Heart left ventricle (tissue), 16 donors: ENCODE measurements around the gene MRPL20. TPM values are rescaled to one million over a fixed set of nuclear protein-coding genes. Genes with fewer than 3 reads are reported as not detected.
A peak's percentile ranks its signal among the peaks of the same experiment; 100 is the strongest.

Experiments used
- ATAC-seq, 4 donors: fragments of 200-7000 bp; cut with Tn5 transposase; one replicate each; pipeline ENCODE4 v1.9.1; 2020 to 2022; ENCODE audit warnings: moderate library complexity in 4 of 4, mild to moderate bottlenecking in 3 of 4, moderate number of reproducible peaks in 1 of 4
- DNase-seq, 5 donors: peaks; one replicate each; pipeline ENCODE4 v3.0.0-alpha.2; 2020
- H3K27ac ChIP-seq, 12 donors: fragments of 200-600 bp; sonication (generic) in 4 of 12; one replicate each; pipeline versions ENCODE4 v1.5.0 to v1.8.0; 2016 to 2022; ENCODE audit warnings: mild to moderate bottlenecking in 2 of 12
- H3K27me3 ChIP-seq, 9 donors: fragments of 200-600 bp; sonication (generic) in 2 of 9; one replicate each; pipeline versions ENCODE4 v1.5.1 to v1.8.0; 2016 to 2022; ENCODE audit warnings: mild to moderate bottlenecking in 3 of 9
- H3K36me3 ChIP-seq, 9 donors: fragments of 200-600 bp; sonication (generic) in 2 of 9; one replicate each; pipeline versions ENCODE4 v1.5.0 to v1.8.0; 2018 to 2022; ENCODE audit warnings: mild to moderate bottlenecking in 2 of 9
- H3K4me1 ChIP-seq, 12 donors: fragments of 200-600 bp; sonication (generic) in 4 of 12; one replicate each; pipeline versions ENCODE4 v1.5.0 to v1.8.0; 2016 to 2022; ENCODE audit warnings: mild to moderate bottlenecking in 3 of 12
- H3K4me3 ChIP-seq, 12 donors: fragments of 200-600 bp; sonication (generic) in 4 of 12; one replicate each; pipeline versions ENCODE4 v1.5.0 to v1.8.0; 2017 to 2022; ENCODE audit warnings: mild to moderate bottlenecking in 9 of 12, moderate library complexity in 4 of 12
- H3K9me3 ChIP-seq, 12 donors: fragments of 200-600 bp; sonication (generic) in 4 of 12; one replicate each; pipeline versions ENCODE4 v1.5.0 to v1.8.0; 2016 to 2022; ENCODE audit warnings: mild to moderate bottlenecking in 1 of 12
- POLR2A ChIP-seq, 2 donors: fragments of 450-650 bp; IDR thresholded peaks; one replicate each; pipeline ENCODE4 v1.6.1; 2017; ENCODE audit warnings: antibody characterized with exemption in 2 of 2, mild to moderate bottlenecking in 2 of 2, moderate library complexity in 2 of 2
- WGBS, 4 donors: extraction: QIAGEN DNeasy Blood & Tissue Kit in 2 of 4; methylation state at CpG; one replicate each; pipeline versions ENCODE4 v1.1.5 to v1.1.7; 2013 to 2018; 5-methylcytosine and 5-hydroxymethylcytosine counted together
- intact Hi-C, 10 donors: fragments of 100-400 bp; cut with DNase I; formaldehyde crosslinking; loops; one replicate each; pipeline versions ENCODE4 v1.11.1 to v1.14.2; 2022
- polyA plus RNA-seq, 2 donors: library from polyadenylated mRNA; stranded (reverse); fragments of 200-250 nt; gene quantifications; one replicate each; pipeline ENCODE4 v1.2.3, GENCODE V29; 2013
- total RNA-seq, 9 donors: library from RNA; depleted of rRNA in 2 of 9; stranded (reverse); fragments of >200 nt in 2 of 9; fragmentation: NEBNext Ultra II Directional in 3 of 9; extraction: Animal tissue kit (Norgen Biotek cat#: 25700) in 3 of 9; gene quantifications; one replicate each; pipeline versions ENCODE4 v1.1.0 to v1.2.4, GENCODE V29; 2016 to 2023
- TF ChIP-seq, protein P1 (sequence below), 12 donors: fragments of 200-600 bp; sonication (generic) in 4 of 12; IDR thresholded peaks; one replicate each; pipeline versions ENCODE4 v1.5.0 to v1.8.0; 2018 to 2022; ENCODE audit warnings: antibody characterized with exemption in 12 of 12, mild to moderate bottlenecking in 5 of 12
- donor health status: ischemic (EF 13 %, LVEDD 7.1; RV severe dilation, severe dysfunction).
- donor health status: healthy with polysubstance abuse.
- donor health status: DM: no; HTN: yes; CAD: no.
- donor health status: DM: no; HTN: no; CAD: no.
- donor health status: ischemic (EF 25% LVEDD 6.9; RV normal size, moderate dysfunction).
- donor health status: ischemic (EF 25% LVEDD 5.7; RV mildly dilated, moderate dysfunction).
- donor health status: healthy.
- donor health status: DM: yes; HTN: yes; CAD: no.
- donor health status: ischemic (EF 35%, LVEDD 5.7; RV mildly dilated, moderate dysfunction).
- donor health status: nonischemic (EF 11% LVEDD 7.7; RV severe dilation, severe dysfunction).
- donor health status: DM: yes; HTN: yes; CAD: no.
- donor health status: PGD.
- donor health status: ischemic (EF 29% LVEDD 5.4; RV normal size, mild dysfunction).
- donor health status: nonischemic (EF 23%, LVEDD 6.1; RV moderate dilation, normal function).

The MRPL20 gene
- total and polyA plus RNA-seq, 11 donors, result 112 to 238 (median 141) TPM

DNA sequence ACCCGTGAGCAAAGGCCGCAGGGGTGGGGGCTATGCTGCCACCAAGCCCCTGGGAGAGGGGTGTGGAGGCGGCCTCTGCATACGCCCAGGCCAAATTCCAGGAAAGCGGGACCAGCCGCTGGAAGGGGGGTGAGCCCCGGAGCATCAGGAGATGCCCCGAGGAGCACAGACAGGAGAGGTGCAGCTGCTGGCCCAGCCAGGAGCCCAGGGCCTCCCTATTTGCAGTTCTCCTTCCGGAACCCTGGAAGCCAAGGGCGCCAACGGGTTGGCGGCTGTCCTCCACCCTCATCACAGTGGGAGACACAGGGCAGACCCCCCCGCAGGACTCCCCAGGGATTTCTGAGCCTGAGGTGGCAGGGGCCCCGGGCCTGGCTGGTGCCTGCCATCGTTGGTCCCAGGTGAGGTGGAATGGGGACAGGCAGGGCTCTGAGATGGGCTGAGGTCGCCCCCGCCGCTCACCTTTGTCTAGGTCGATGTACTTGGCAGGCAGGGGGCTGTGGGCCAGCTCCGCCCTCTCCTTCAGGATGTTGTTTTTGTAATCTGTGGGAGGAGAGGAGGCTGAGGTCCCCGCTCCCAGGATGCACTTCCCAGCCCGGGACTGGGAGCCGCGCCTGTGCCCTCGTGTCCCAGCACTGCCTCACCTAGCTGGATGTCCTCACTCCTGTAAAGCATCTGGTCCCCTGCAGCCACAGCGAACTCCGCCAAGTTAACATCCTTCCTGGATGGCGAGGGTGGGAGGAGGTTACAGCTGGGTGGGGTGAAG is 53.5 kb downstream of the MRPL20 start:
- DNase-seq, result no peak
- ATAC-seq, result no peak
- Histone ChIP-seq H3K4me3 (peak overlapping the region in 3 of 12 donors; percentile 6 to 80 (median 7)), H3K36me3 (peaks cover 0 to 24% (median 0%) of the 10 kb centered on the region in 9 donors), H3K27ac (peak overlapping the region in 2 of 12 donors; percentile 48 to 66), H3K9me3 (no peaks in the 10 kb centered on the region), H3K27me3 (peaks cover 4 to 52% (median 22%) of the 10 kb centered on the region in 9 donors), H3K4me1 (peaks cover 0 to 57% (median 33%) of the 10 kb centered on the region in 12 donors)
- TF ChIP-seq, protein P1, sequence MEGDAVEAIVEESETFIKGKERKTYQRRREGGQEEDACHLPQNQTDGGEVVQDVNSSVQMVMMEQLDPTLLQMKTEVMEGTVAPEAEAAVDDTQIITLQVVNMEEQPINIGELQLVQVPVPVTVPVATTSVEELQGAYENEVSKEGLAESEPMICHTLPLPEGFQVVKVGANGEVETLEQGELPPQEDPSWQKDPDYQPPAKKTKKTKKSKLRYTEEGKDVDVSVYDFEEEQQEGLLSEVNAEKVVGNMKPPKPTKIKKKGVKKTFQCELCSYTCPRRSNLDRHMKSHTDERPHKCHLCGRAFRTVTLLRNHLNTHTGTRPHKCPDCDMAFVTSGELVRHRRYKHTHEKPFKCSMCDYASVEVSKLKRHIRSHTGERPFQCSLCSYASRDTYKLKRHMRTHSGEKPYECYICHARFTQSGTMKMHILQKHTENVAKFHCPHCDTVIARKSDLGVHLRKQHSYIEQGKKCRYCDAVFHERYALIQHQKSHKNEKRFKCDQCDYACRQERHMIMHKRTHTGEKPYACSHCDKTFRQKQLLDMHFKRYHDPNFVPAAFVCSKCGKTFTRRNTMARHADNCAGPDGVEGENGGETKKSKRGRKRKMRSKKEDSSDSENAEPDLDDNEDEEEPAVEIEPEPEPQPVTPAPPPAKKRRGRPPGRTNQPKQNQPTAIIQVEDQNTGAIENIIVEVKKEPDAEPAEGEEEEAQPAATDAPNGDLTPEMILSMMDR (IDR thresholded peaks at IDR 0.05), result no peak
- TF ChIP-seq POLR2A (IDR thresholded peaks at IDR 0.05), result no peak
- WGBS, 4 donors, result 28 to 44% (median 41%) methylated on average over 14 to 28 of the region's 28 CpGs
- intact Hi-C loops, result no loop called here

DNA sequence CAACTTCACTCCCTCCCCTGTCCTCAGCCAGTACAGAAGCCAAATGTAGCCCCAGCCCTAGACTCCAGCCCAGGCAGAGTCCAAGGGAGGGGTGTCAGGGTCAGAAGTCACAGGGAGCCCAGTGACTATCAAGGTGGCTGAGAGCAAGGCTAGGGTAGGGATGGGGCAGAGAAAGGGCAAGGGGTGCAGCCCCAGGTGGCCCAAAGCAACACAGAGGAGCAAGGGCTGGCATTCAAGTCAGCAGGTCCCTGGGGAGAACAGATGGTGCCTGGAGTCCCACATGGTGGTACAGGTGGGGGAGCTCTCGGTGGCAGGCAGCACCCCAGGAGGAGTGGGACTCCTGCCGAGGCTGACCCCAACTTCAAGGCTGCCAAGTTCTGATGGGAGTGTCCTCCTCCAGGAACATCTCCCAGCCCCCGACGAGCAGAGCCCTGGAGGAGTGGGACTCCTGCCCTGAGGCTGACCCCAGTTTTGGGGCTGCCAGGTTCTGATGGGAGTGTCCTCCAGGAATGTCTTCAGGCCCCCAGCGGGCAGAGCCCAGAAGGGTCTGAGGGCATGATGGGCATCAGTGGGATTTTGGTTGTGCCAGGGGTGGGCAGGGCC is 54.2 kb downstream of the MRPL20 start:
- H3K27me3 ChIP-seq, result peaks cover 4 to 46% (median 18%) of the 10 kb centered on the region in 9 donors
- DNase-seq (no peak), ATAC-seq (no peak)
- peaks cover 0 to 24% (median 0%) of the 10 kb centered on the region in 9 donors for H3K36me3 ChIP-seq
- WGBS, 4 donors, result 23 to 44% (median 31%) methylated on average over 3 to 5 of the region's 5 CpGs
- TF ChIP-seq, protein P1 (IDR thresholded peaks at IDR 0.05), result no peak
- TF ChIP-seq POLR2A (IDR thresholded peaks at IDR 0.05), result no peak
- peaks cover 2 to 64% (median 37%) of the 10 kb centered on the region in 12 donors for H3K4me1 ChIP-seq
- intact Hi-C loops, result no loop called here
- H3K4me3 ChIP-seq, result peak overlapping the region in 2 of 12 donors; percentile 7 to 32
- H3K27ac ChIP-seq, result peak overlapping the region in 5 of 12 donors; percentile 2 to 79 (median 66)
- H3K9me3 ChIP-seq, result no peaks in the 10 kb centered on the region

Other genes starting within 250 kb of the MRPL20 start
- under 1 TPM in 5 of 9 donors, not detected in 4; 0.14 to 0.53 (median 0.27) TPM for gene TTLL10, start 233.4 kb downstream of the MRPL20 start, total RNA-seq
- gene TTLL10, start 233.4 kb downstream of the MRPL20 start, polyA plus RNA-seq, result under 1 TPM; 0.03 to 0.19 TPM
- gene TNFRSF18, start 200.7 kb downstream of the MRPL20 start, total RNA-seq, result under 1 TPM in 2 of 9 donors, not detected in 7; 0.77 to 0.93 TPM
- gene TNFRSF18, start 200.7 kb downstream of the MRPL20 start, polyA plus RNA-seq, result under 1 TPM in 1 of 2 donors, not detected in 1; 0.24 TPM
- gene TNFRSF4, start 193.1 kb downstream of the MRPL20 start, total RNA-seq, result 10 to 100 TPM in 1 of 9 donors, 1 to 10 TPM in 8; 1.1 to 23.8 (median 2.7) TPM
- gene TNFRSF4, start 193.1 kb downstream of the MRPL20 start, polyA plus RNA-seq, result 1 to 10 TPM; 3.2 to 4.0 TPM
- 100 to 1,000 TPM; 102 to 167 (median 120) TPM for gene SDF4, start 175.3 kb downstream of the MRPL20 start, total RNA-seq
- gene SDF4, start 175.3 kb downstream of the MRPL20 start, polyA plus RNA-seq, result 100 to 1,000 TPM; 102 to 212 TPM
- gene B3GALT6, start 175.1 kb downstream of the MRPL20 start, total RNA-seq, result 10 to 100 TPM in 7 of 9 donors, 1 to 10 TPM in 2; 8.1 to 21.4 (median 11.2) TPM
- 10 to 100 TPM in 1 of 2 donors, 1 to 10 TPM in 1; 6.7 to 15.7 TPM for gene B3GALT6, start 175.1 kb downstream of the MRPL20 start, polyA plus RNA-seq
- 1 to 10 TPM in 2 of 9 donors, under 1 TPM in 5, not detected in 2; 0.72 to 3.5 (median 0.85) TPM for gene C1QTNF12, start 160.6 kb downstream of the MRPL20 start, total RNA-seq
- under 1 TPM; 0.84 to 0.93 TPM for gene C1QTNF12, start 160.6 kb downstream of the MRPL20 start, polyA plus RNA-seq
- gene UBE2J2, start 133.4 kb downstream of the MRPL20 start, total RNA-seq, result 10 to 100 TPM; 23.3 to 43.9 (median 33.2) TPM
- gene UBE2J2, start 133.4 kb downstream of the MRPL20 start, polyA plus RNA-seq, result 10 to 100 TPM; 38.7 to 53.6 TPM
- 10 to 100 TPM in 1 of 9 donors, 1 to 10 TPM in 5, under 1 TPM in 3; 0.81 to 12.2 (median 3.7) TPM for gene SCNN1D, start 126.9 kb downstream of the MRPL20 start, total RNA-seq
- gene SCNN1D, start 126.9 kb downstream of the MRPL20 start, polyA plus RNA-seq, result 1 to 10 TPM in 1 of 2 donors, under 1 TPM in 1; 0.47 to 6.2 TPM
- gene ACAP3, start 99.4 kb downstream of the MRPL20 start, total RNA-seq, result 10 to 100 TPM; 28.7 to 56.3 (median 34.1) TPM
- 10 to 100 TPM; 20.1 to 59.5 TPM for gene ACAP3, start 99.4 kb downstream of the MRPL20 start, polyA plus RNA-seq
- 10 to 100 TPM in 4 of 9 donors, 1 to 10 TPM in 5; 6.8 to 17.7 (median 9.7) TPM for gene PUSL1, start 98.7 kb downstream of the MRPL20 start, total RNA-seq
- gene PUSL1, start 98.7 kb downstream of the MRPL20 start, polyA plus RNA-seq, result 10 to 100 TPM; 16.0 to 16.2 TPM
- gene INTS11, start 82.6 kb downstream of the MRPL20 start, total RNA-seq, result 10 to 100 TPM; 46.8 to 91.3 (median 67.6) TPM
- 100 to 1,000 TPM in 1 of 2 donors, 10 to 100 TPM in 1; 81.7 to 117 TPM for gene INTS11, start 82.6 kb downstream of the MRPL20 start, polyA plus RNA-seq
- 100 to 1,000 TPM in 2 of 9 donors, 10 to 100 TPM in 7; 50.7 to 220 (median 72.4) TPM for gene CPTP, start 82.5 kb downstream of the MRPL20 start, total RNA-seq
- 100 to 1,000 TPM in 1 of 2 donors, 10 to 100 TPM in 1; 57.6 to 226 TPM for gene CPTP, start 82.5 kb downstream of the MRPL20 start, polyA plus RNA-seq
- gene TAS1R3, start 76.0 kb downstream of the MRPL20 start, total RNA-seq, result under 1 TPM; 0.21 to 0.80 (median 0.38) TPM
- 1 to 10 TPM in 1 of 2 donors, under 1 TPM in 1; 0.24 to 1.3 TPM for gene TAS1R3, start 76.0 kb downstream of the MRPL20 start, polyA plus RNA-seq
- gene DVL1, start 57.9 kb downstream of the MRPL20 start, total RNA-seq, result 100 to 1,000 TPM in 3 of 9 donors, 10 to 100 TPM in 6; 75.3 to 177 (median 85.3) TPM
- gene DVL1, start 57.9 kb downstream of the MRPL20 start, polyA plus RNA-seq, result 100 to 1,000 TPM; 110 to 129 TPM
- gene MXRA8, start 48.7 kb downstream of the MRPL20 start, total RNA-seq, result 10 to 100 TPM; 10.5 to 49.3 (median 20.0) TPM
- 10 to 100 TPM; 17.7 to 19.5 TPM for gene MXRA8, start 48.7 kb downstream of the MRPL20 start, polyA plus RNA-seq
- 100 to 1,000 TPM; 157 to 273 (median 188) TPM for gene AURKAIP1, start 32.1 kb downstream of the MRPL20 start, total RNA-seq
- 100 to 1,000 TPM; 268 to 465 TPM for gene AURKAIP1, start 32.1 kb downstream of the MRPL20 start, polyA plus RNA-seq
- 10 to 100 TPM; 35.4 to 66.5 (median 50.7) TPM for gene CCNL2, start 8.0 kb downstream of the MRPL20 start, total RNA-seq
- 10 to 100 TPM; 42.3 to 87.8 TPM for gene CCNL2, start 8.0 kb downstream of the MRPL20 start, polyA plus RNA-seq
- gene ANKRD65, start 14.0 kb upstream of the MRPL20 start, total RNA-seq, result 1 to 10 TPM in 8 of 9 donors, under 1 TPM in 1; 0.58 to 4.0 (median 1.3) TPM
- gene ANKRD65, start 14.0 kb upstream of the MRPL20 start, polyA plus RNA-seq, result 1 to 10 TPM in 1 of 2 donors, under 1 TPM in 1; 0.86 to 1.5 TPM
- 10 to 100 TPM; 11.0 to 49.5 (median 18.8) TPM for gene VWA1, start 28.4 kb upstream of the MRPL20 start, total RNA-seq
- 10 to 100 TPM in 1 of 2 donors, 1 to 10 TPM in 1; 7.0 to 13.2 TPM for gene VWA1, start 28.4 kb upstream of the MRPL20 start, polyA plus RNA-seq
- 1 to 10 TPM in 3 of 9 donors, under 1 TPM in 4, not detected in 2; 0.12 to 3.4 (median 0.60) TPM for gene ATAD3C, start 42.4 kb upstream of the MRPL20 start, total RNA-seq
- under 1 TPM; 0.49 to 0.53 TPM for gene ATAD3C, start 42.4 kb upstream of the MRPL20 start, polyA plus RNA-seq
- gene ATAD3B, start 64.5 kb upstream of the MRPL20 start, total RNA-seq, result 10 to 100 TPM in 2 of 9 donors, 1 to 10 TPM in 7; 2.2 to 12.1 (median 5.8) TPM
- gene ATAD3B, start 64.5 kb upstream of the MRPL20 start, polyA plus RNA-seq, result 10 to 100 TPM; 11.0 to 15.6 TPM
- gene ATAD3A, start 104.9 kb upstream of the MRPL20 start, total RNA-seq, result 10 to 100 TPM; 11.3 to 25.3 (median 18.1) TPM
- gene ATAD3A, start 104.9 kb upstream of the MRPL20 start, polyA plus RNA-seq, result 10 to 100 TPM; 21.5 to 49.5 TPM
- gene TMEM240, start 133.3 kb upstream of the MRPL20 start, total RNA-seq, result 1 to 10 TPM in 8 of 9 donors, not detected in 1; 2.6 to 5.6 (median 4.2) TPM
- 10 to 100 TPM in 1 of 2 donors, 1 to 10 TPM in 1; 1.5 to 12.4 TPM for gene TMEM240, start 133.3 kb upstream of the MRPL20 start, polyA plus RNA-seq
- gene SSU72, start 167.6 kb upstream of the MRPL20 start, total RNA-seq, result 100 to 1,000 TPM in 5 of 9 donors, 10 to 100 TPM in 4; 76.3 to 160 (median 106) TPM
- gene SSU72, start 167.6 kb upstream of the MRPL20 start, polyA plus RNA-seq, result 100 to 1,000 TPM; 113 to 138 TPM
- 1 to 10 TPM; 1.9 to 6.7 (median 3.6) TPM for gene FNDC10, start 192.8 kb upstream of the MRPL20 start, total RNA-seq
- gene FNDC10, start 192.8 kb upstream of the MRPL20 start, polyA plus RNA-seq, result 1 to 10 TPM; 1.1 to 4.6 TPM
- gene MIB2, start 208.2 kb upstream of the MRPL20 start, total RNA-seq, result 100 to 1,000 TPM in 1 of 9 donors, 10 to 100 TPM in 8; 59.2 to 114 (median 76.3) TPM
- 100 to 1,000 TPM in 1 of 2 donors, 10 to 100 TPM in 1; 40.7 to 121 TPM for gene MIB2, start 208.2 kb upstream of the MRPL20 start, polyA plus RNA-seq
- gene MMP23B, start 224.9 kb upstream of the MRPL20 start, total RNA-seq, result 100 to 1,000 TPM in 1 of 9 donors, 10 to 100 TPM in 8; 35.4 to 128 (median 59.0) TPM
- 10 to 100 TPM; 10.4 to 85.9 TPM for gene MMP23B, start 224.9 kb upstream of the MRPL20 start, polyA plus RNA-seq